Transverse colon (tissue), 4 donors: ENCODE data around the gene DLX3.

Experiments used
- CTCF ChIP-seq, 5 experiments: fragments of 200-600 bp in 3 of 5; fragments of 450-650 bp in 2 of 5; sonication (generic) in 3 of 5; IDR thresholded peaks; 1 replicate in 2 of 5; 2 replicates in 3 of 5; pipeline ENCODE4 v1.5.1; 2016 to 2017; ENCODE audit warnings: antibody characterized with exemption in 5 of 5, inconsistent platforms in 3 of 5, mild to moderate bottlenecking in 2 of 5, moderate library complexity in 1 of 5
- EP300 ChIP-seq: sonication (generic); formaldehyde crosslinking; IDR thresholded peaks from one replicate; pipeline ENCODE4 v1.6.1; 2017; ENCODE audit warnings: antibody characterized with exemption, low read depth
- POLR2A ChIP-seq: fragments of 450-650 bp; IDR thresholded peaks from one replicate; pipeline ENCODE4 v1.6.1; 2016; ENCODE audit warnings: antibody characterized with exemption, mild to moderate bottlenecking, moderate library complexity
- POLR2AphosphoS5 ChIP-seq, 3 donors: sonication (generic); formaldehyde crosslinking; IDR thresholded peaks; one replicate each; pipeline ENCODE4 v1.6.1; 2016; ENCODE audit warnings: antibody characterized with exemption in 3 of 3

- TF ChIP-seq CTCF (IDR thresholded peaks at IDR 0.05) (no peak), POLR2A (no peak), EP300 (no peak), POLR2AphosphoS5 (IDR thresholded peaks at IDR 0.05) (no peak)
These were observed 32.3 kb downstream of the DLX3 start for GRCh38 chr17:49962599-49963308.
